ENCODE measurements around the gene TMEM234. TPM values are rescaled to one million over a fixed set of nuclear protein-coding genes. Genes with fewer than 3 reads are reported as not detected.

TMEM234 gene
- total and polyA plus RNA-seq, 2 experiments from 2014 or later: 14.8 to 27.4 TPM

GRCh38 chr1:32249831-32250525, 27.8 kb upstream of the TMEM234 start:
- peak; percentile 45 for DNase-seq (ENCODE audit: low spot score)
- Histone ChIP-seq H4K20me1 (ENCODE audit: insufficient read depth, poor library complexity, severe bottlenecking) (no peaks in the 10 kb centered on the region), H3K9me2 (replicated peaks; ENCODE audit: insufficient read depth) (no peaks in the 10 kb centered on the region), H3K9me3 (ENCODE audit: low read depth) (no peaks in the 10 kb centered on the region), H3K27ac (no peak overlapping the region), H3K4me1 (ENCODE audit: insufficient read depth) (peaks cover 4% of the 10 kb centered on the region), H3K36me3 (replicated peaks; ENCODE audit: insufficient read depth, low read depth) (no peaks in the 10 kb centered on the region), H2AFZ (no peak overlapping the region), H3K4me3 (no peak overlapping the region), H3K4me2 (no peak overlapping the region), H3K79me2 (no peaks in the 10 kb centered on the region), H3K27me3 (no peaks in the 10 kb centered on the region)
- TF ChIP-seq EZH2 (IDR thresholded peaks at IDR 0.05; ENCODE audit: borderline replicate concordance) (no peak), EZH2phosphoT487 (IDR thresholded peaks at IDR 0.05; ENCODE audit: low read depth, severe bottlenecking, unreplicated experiment) (no peak)
- TF ChIP-seq, protein P1, sequence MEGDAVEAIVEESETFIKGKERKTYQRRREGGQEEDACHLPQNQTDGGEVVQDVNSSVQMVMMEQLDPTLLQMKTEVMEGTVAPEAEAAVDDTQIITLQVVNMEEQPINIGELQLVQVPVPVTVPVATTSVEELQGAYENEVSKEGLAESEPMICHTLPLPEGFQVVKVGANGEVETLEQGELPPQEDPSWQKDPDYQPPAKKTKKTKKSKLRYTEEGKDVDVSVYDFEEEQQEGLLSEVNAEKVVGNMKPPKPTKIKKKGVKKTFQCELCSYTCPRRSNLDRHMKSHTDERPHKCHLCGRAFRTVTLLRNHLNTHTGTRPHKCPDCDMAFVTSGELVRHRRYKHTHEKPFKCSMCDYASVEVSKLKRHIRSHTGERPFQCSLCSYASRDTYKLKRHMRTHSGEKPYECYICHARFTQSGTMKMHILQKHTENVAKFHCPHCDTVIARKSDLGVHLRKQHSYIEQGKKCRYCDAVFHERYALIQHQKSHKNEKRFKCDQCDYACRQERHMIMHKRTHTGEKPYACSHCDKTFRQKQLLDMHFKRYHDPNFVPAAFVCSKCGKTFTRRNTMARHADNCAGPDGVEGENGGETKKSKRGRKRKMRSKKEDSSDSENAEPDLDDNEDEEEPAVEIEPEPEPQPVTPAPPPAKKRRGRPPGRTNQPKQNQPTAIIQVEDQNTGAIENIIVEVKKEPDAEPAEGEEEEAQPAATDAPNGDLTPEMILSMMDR (IDR thresholded peaks at IDR 0.05; ENCODE audit: poor library complexity): no peak
- 67% methylated on average over 9 of the region's 9 CpGs for WGBS (ENCODE audit: low lambda C conversion rate, missing lambda C conversion rate)

GRCh38 chr1:32247983-32248889, 26.1 kb upstream of the TMEM234 start:
- Histone ChIP-seq H3K9me3 (ENCODE audit: low read depth) (no peaks in the 10 kb centered on the region), H3K4me2 (peak overlapping the region; percentile 73), H3K79me2 (no peaks in the 10 kb centered on the region), H3K9me2 (replicated peaks; ENCODE audit: insufficient read depth) (no peaks in the 10 kb centered on the region), H2AFZ (no peak overlapping the region), H4K20me1 (ENCODE audit: insufficient read depth, poor library complexity, severe bottlenecking) (no peaks in the 10 kb centered on the region), H3K27me3 (no peaks in the 10 kb centered on the region), H3K36me3 (replicated peaks; ENCODE audit: insufficient read depth, low read depth) (no peaks in the 10 kb centered on the region), H3K27ac (no peak overlapping the region), H3K4me3 (no peak overlapping the region), H3K4me1 (ENCODE audit: insufficient read depth) (peaks cover 4% of the 10 kb centered on the region)
- 11% methylated on average over 21 of the region's 31 CpGs for WGBS (ENCODE audit: low lambda C conversion rate, missing lambda C conversion rate)
- DNase-seq (ENCODE audit: low spot score): peak; percentile 87
- TF ChIP-seq, protein P1 (IDR thresholded peaks at IDR 0.05; ENCODE audit: poor library complexity): peak; percentile 76
- TF ChIP-seq EZH2 (IDR thresholded peaks at IDR 0.05; ENCODE audit: borderline replicate concordance): no peak

DNA sequence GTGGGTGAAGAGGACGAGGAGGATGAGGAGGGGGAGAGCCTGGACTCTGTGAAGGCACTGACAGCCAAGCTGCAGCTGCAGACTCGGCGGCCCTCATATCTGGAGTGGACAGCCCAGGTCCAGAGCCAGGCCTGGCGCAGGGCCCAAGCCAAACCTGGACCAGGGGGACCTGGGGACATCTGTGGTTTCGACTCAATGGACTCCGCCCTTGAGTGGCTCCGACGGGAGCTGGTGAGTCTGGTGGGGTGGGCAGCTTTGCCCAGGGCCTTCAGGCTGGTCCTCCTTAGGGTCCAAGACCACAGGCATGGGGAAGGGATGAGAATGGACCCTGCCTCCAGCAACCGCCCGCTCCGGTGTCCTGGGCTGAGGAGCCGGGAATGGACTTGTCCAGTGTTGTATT, 25.3 kb upstream of the TMEM234 start:
- peaks cover 4% of the 10 kb centered on the region for H3K4me1 ChIP-seq (ENCODE audit: insufficient read depth)
- no peak overlapping the region for H2AFZ ChIP-seq
- no peaks in the 10 kb centered on the region for H3K27me3 ChIP-seq
- H4K20me1 ChIP-seq (ENCODE audit: insufficient read depth, poor library complexity, severe bottlenecking): no peaks in the 10 kb centered on the region
- H3K4me2 ChIP-seq: no peak overlapping the region
- TF ChIP-seq, protein P1 (IDR thresholded peaks at IDR 0.05; ENCODE audit: poor library complexity): no peak
- TF ChIP-seq EZH2phosphoT487 (IDR thresholded peaks at IDR 0.05; ENCODE audit: low read depth, severe bottlenecking, unreplicated experiment): no peak
- no peak for TF ChIP-seq EZH2 (IDR thresholded peaks at IDR 0.05; ENCODE audit: borderline replicate concordance)
- WGBS (ENCODE audit: low lambda C conversion rate, missing lambda C conversion rate): 89% methylated on average over 12 of the region's 12 CpGs
- H3K27ac ChIP-seq: no peak overlapping the region
- no peaks in the 10 kb centered on the region for H3K9me3 ChIP-seq (ENCODE audit: low read depth)
- no peak overlapping the region for H3K4me3 ChIP-seq
- no peaks in the 10 kb centered on the region for H3K79me2 ChIP-seq
- DNase-seq (ENCODE audit: low spot score): no peak
- no peaks in the 10 kb centered on the region for H3K9me2 ChIP-seq (replicated peaks; ENCODE audit: insufficient read depth)
- no peaks in the 10 kb centered on the region for H3K36me3 ChIP-seq (replicated peaks; ENCODE audit: insufficient read depth, low read depth)

Data from hepatocyte (in vitro differentiated cells).